K562 (cell line): ENCODE results near the gene ACAP3. TPM values are rescaled to one million over a fixed set of nuclear protein-coding genes. Genes with fewer than 3 reads are reported as not detected.
A peak's percentile ranks its signal among the peaks of the same experiment; 100 is the strongest.

Experiments
- CBFB ChIP-seq: sonication (generic); formaldehyde crosslinking; IDR thresholded peaks from 2 replicates; pipeline ENCODE4 v1.4.0; 2020; ENCODE audit warnings: mild to moderate bottlenecking, missing genetic modification reagents
- FIP1L1 ChIP-seq: fragments of 200-400 bp; formaldehyde crosslinking; IDR thresholded peaks from 2 replicates; pipeline ENCODE4 v1.6.1; 2018; ENCODE audit warnings: mild to moderate bottlenecking, low read depth, low read length; ENCODE audit not compliant: poor library complexity, severe bottlenecking
- FOXJ3 ChIP-seq: sonication (generic); formaldehyde crosslinking; IDR thresholded peaks from 2 replicates; pipeline ENCODE4 v1.4.0; 2020; ENCODE audit warnings: mild to moderate bottlenecking, missing genetic modification reagents
- KDM4B ChIP-seq, 2 experiments: fragments of 450-650 bp in 1 of 2; sonication (generic) in 1 of 2; IDR thresholded peaks; 2 replicates each; pipeline ENCODE4 v1.6.1; 2016 to 2017; ENCODE audit warnings: borderline replicate concordance in 2 of 2, antibody characterized with exemption in 1 of 2, low read depth in 1 of 2, mild to moderate bottlenecking in 1 of 2
- KLF13 ChIP-seq: fragments of 450-650 bp; IDR thresholded peaks from 2 replicates; pipeline ENCODE4 v1.6.1; 2016; ENCODE audit warnings: missing genetic modification characterization, low read depth, mild to moderate bottlenecking, missing compliant biosample characterization, moderate library complexity, borderline replicate concordance
- MIER1 ChIP-seq: fragments of 450-650 bp; IDR thresholded peaks from 2 replicates; pipeline ENCODE4 v1.6.1; 2016; ENCODE audit warnings: antibody characterized with exemption, mild to moderate bottlenecking, low read depth
- POLR2G ChIP-seq: fragments of 200-400 bp; formaldehyde crosslinking; IDR thresholded peaks from 2 replicates; pipeline ENCODE4 v1.6.1; 2017; ENCODE audit warnings: low read depth, mild to moderate bottlenecking, antibody characterized with exemption, low read length, moderate library complexity
- RBM22 ChIP-seq: fragments of 200-400 bp; formaldehyde crosslinking; IDR thresholded peaks from 2 replicates; pipeline ENCODE4 v1.6.1; 2018; ENCODE audit warnings: low read length, low read depth; ENCODE audit not compliant: poor library complexity, severe bottlenecking
- ZNF696 ChIP-seq: fragments of 250-450 bp; sonication (Bioruptor Pico); conservative IDR thresholded peaks from 2 replicates; pipeline ENCODE4 v1.4.0; 2020; ENCODE audit warnings: mild to moderate bottlenecking, moderate library complexity
- polyA plus RNA-seq, 8 experiments: library from polyadenylated mRNA; depleted of rRNA in 4 of 8; stranded (reverse) in 5 of 8; unstranded in 3 of 8; fragments of >200 nt; fragmentation: Nextera tagmentation in 2 of 8; fragmentation: Illumina TruSeq in 1 of 8; extraction: Ambion mirVana in 2 of 8; extraction: Trizol in 1 of 8; gene quantifications; 2 replicates each; pipeline versions ENCODE4 v1.2.1 to v1.2.3, GENCODE V29; 2011 to 2014; ENCODE audit warnings: inconsistent platforms in 1 of 8, missing spikeins in 1 of 8
- total RNA-seq, 7 experiments: library from RNA; depleted of rRNA in 6 of 7; stranded (reverse); fragments of >200 nt in 6 of 7; fragmentation: Illumina TruSeq in 2 of 7; extraction: Trizol in 2 of 7; gene quantifications; 2 replicates each; pipeline versions ENCODE4 v1.2.1 to v1.2.3, GENCODE V29; 2011 to 2021; ENCODE audit warnings: low replicate concordance in 1 of 7
- TF ChIP-seq, protein P1 (sequence below): IDR thresholded peaks from 2 replicates; pipeline ENCODE4 v1.6.1; 2011; ENCODE audit not compliant: insufficient read length; ENCODE audit errors: extremely low read depth
- TF ChIP-seq, protein P2 (sequence below), 2 experiments: IDR thresholded peaks; 2 replicates each; pipeline ENCODE4 v1.6.1; 2012; ENCODE audit warnings: improper control_type of control experiment in 2 of 2, low read depth in 2 of 2, low read length in 2 of 2, borderline replicate concordance in 1 of 2
- TF ChIP-seq, protein P3 (sequence below), 2 experiments: fragments of 450-650 bp in 1 of 2; IDR thresholded peaks; 2 replicates each; pipeline ENCODE4 v1.6.1; 2011 to 2017; ENCODE audit warnings: low read depth in 2 of 2, antibody characterized with exemption in 1 of 2, borderline replicate concordance in 1 of 2, low read length in 1 of 2, mild to moderate bottlenecking in 1 of 2, mixed read lengths in 1 of 2; ENCODE audit not compliant: control insufficient read depth in 1 of 2
- TF ChIP-seq, protein P4 (sequence below): fragments of 150-350 bp; IDR thresholded peaks from 2 replicates; pipeline ENCODE4 v1.6.1; 2014; ENCODE audit warnings: low read depth, mild to moderate bottlenecking, low read length, borderline replicate concordance

ACAP3 gene
- total and polyA plus RNA-seq, 9 of the 15 experiments (the other 6 are each of a cell fraction or from before 2014, with no cell fraction given) = 0.01 to 49.0 (median 12.0) TPM

DNA sequence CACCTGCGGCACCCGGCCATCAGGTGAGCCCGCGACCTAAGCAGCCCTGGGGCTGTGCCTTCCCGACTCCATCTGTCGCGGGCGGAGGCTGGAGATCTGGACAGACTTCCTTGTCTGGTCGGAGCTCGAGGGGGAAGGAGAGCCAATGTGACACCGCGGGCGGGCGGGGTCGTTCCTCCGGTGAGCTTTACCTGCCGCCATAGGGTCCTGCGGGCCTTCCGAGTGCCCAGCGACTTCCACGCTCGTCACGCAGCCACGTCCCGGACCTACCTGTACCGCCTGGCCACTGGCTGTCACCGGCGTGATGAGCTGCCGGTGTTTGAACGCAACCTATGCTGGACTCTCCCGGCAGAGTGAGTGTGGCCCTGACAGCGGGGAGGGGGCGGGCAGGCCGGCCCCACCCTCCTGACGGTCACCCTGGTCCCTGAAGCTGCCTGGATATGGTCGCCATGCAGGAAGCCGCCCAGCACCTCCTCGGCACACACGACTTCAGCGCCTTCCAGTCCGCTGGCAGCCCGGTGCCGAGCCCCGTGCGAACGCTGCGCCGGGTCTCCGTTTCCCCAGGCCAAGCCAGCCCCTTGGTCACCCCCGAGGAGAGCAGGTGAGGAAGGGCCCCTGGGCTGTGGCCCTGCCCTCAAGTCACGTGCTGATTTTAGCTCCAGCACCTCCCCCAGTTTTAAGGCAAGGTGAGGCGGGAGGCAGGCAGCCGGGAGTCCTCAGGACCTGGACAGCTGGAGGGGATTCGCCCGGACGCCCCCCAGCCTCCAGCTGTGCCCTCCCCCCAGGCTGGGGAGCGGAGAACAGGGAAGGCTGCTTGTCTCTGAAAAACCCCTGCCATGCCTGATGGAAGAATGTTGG, 1.8 kb upstream of the ACAP3 start (continued):
- TF ChIP-seq, protein P1, sequence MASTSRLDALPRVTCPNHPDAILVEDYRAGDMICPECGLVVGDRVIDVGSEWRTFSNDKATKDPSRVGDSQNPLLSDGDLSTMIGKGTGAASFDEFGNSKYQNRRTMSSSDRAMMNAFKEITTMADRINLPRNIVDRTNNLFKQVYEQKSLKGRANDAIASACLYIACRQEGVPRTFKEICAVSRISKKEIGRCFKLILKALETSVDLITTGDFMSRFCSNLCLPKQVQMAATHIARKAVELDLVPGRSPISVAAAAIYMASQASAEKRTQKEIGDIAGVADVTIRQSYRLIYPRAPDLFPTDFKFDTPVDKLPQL = no peak
- TF ChIP-seq, protein P2, sequence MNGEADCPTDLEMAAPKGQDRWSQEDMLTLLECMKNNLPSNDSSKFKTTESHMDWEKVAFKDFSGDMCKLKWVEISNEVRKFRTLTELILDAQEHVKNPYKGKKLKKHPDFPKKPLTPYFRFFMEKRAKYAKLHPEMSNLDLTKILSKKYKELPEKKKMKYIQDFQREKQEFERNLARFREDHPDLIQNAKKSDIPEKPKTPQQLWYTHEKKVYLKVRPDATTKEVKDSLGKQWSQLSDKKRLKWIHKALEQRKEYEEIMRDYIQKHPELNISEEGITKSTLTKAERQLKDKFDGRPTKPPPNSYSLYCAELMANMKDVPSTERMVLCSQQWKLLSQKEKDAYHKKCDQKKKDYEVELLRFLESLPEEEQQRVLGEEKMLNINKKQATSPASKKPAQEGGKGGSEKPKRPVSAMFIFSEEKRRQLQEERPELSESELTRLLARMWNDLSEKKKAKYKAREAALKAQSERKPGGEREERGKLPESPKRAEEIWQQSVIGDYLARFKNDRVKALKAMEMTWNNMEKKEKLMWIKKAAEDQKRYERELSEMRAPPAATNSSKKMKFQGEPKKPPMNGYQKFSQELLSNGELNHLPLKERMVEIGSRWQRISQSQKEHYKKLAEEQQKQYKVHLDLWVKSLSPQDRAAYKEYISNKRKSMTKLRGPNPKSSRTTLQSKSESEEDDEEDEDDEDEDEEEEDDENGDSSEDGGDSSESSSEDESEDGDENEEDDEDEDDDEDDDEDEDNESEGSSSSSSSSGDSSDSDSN (IDR thresholded peaks at IDR 0.05; ENCODE audit: borderline replicate concordance in 1 of 2, low read depth in 2 of 2, low read length in 2 of 2) = 0 out of 4 replicates have a peak, but pooled peaks of 1 of the 2 experiments have one; percentile 60
- 0 out of 4 replicates have a peak, but pooled peaks of 1 of the 2 experiments have one; percentile 3 for TF ChIP-seq KDM4B (IDR thresholded peaks at IDR 0.05; ENCODE audit: borderline replicate concordance in 2 of 2, low read depth in 1 of 2)
- peak; percentile 67 for TF ChIP-seq FIP1L1
- TF ChIP-seq ZNF696 (CRISPR knock-in tag) = no peak
- TF ChIP-seq KLF13 (tag) = no peak
- TF ChIP-seq CBFB (CRISPR knock-in tag) = peak; percentile 15; the same call in 1 of the 2 replicates
- peak; percentile 75 for TF ChIP-seq POLR2G
- no peak for TF ChIP-seq FOXJ3 (CRISPR knock-in tag)
- TF ChIP-seq RBM22 = no peak
- TF ChIP-seq, protein P3, sequence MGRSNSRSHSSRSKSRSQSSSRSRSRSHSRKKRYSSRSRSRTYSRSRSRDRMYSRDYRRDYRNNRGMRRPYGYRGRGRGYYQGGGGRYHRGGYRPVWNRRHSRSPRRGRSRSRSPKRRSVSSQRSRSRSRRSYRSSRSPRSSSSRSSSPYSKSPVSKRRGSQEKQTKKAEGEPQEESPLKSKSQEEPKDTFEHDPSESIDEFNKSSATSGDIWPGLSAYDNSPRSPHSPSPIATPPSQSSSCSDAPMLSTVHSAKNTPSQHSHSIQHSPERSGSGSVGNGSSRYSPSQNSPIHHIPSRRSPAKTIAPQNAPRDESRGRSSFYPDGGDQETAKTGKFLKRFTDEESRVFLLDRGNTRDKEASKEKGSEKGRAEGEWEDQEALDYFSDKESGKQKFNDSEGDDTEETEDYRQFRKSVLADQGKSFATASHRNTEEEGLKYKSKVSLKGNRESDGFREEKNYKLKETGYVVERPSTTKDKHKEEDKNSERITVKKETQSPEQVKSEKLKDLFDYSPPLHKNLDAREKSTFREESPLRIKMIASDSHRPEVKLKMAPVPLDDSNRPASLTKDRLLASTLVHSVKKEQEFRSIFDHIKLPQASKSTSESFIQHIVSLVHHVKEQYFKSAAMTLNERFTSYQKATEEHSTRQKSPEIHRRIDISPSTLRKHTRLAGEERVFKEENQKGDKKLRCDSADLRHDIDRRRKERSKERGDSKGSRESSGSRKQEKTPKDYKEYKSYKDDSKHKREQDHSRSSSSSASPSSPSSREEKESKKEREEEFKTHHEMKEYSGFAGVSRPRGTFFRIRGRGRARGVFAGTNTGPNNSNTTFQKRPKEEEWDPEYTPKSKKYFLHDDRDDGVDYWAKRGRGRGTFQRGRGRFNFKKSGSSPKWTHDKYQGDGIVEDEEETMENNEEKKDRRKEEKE (IDR thresholded peaks at IDR 0.05; ENCODE audit: borderline replicate concordance in 1 of 2, control insufficient read depth in 1 of 2, low read depth in 2 of 2, low read length in 1 of 2) = no peak
- TF ChIP-seq, protein P4, sequence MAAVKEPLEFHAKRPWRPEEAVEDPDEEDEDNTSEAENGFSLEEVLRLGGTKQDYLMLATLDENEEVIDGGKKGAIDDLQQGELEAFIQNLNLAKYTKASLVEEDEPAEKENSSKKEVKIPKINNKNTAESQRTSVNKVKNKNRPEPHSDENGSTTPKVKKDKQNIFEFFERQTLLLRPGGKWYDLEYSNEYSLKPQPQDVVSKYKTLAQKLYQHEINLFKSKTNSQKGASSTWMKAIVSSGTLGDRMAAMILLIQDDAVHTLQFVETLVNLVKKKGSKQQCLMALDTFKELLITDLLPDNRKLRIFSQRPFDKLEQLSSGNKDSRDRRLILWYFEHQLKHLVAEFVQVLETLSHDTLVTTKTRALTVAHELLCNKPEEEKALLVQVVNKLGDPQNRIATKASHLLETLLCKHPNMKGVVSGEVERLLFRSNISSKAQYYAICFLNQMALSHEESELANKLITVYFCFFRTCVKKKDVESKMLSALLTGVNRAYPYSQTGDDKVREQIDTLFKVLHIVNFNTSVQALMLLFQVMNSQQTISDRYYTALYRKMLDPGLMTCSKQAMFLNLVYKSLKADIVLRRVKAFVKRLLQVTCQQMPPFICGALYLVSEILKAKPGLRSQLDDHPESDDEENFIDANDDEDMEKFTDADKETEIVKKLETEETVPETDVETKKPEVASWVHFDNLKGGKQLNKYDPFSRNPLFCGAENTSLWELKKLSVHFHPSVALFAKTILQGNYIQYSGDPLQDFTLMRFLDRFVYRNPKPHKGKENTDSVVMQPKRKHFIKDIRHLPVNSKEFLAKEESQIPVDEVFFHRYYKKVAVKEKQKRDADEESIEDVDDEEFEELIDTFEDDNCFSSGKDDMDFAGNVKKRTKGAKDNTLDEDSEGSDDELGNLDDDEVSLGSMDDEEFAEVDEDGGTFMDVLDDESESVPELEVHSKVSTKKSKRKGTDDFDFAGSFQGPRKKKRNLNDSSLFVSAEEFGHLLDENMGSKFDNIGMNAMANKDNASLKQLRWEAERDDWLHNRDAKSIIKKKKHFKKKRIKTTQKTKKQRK = no peak
- TF ChIP-seq MIER1 = no peak
